HG02798 (cell line): ENCODE data around the gene FAM117B.

Experiments used
- ATAC-seq: cut with Tn5 transposase; IDR thresholded peaks from one replicate; pipeline ENCODE4 v1.9.1; 2021; ENCODE audit warnings: mild to moderate bottlenecking; ENCODE audit not compliant: unreplicated experiment, poor library complexity

FAM117B gene

DNA sequence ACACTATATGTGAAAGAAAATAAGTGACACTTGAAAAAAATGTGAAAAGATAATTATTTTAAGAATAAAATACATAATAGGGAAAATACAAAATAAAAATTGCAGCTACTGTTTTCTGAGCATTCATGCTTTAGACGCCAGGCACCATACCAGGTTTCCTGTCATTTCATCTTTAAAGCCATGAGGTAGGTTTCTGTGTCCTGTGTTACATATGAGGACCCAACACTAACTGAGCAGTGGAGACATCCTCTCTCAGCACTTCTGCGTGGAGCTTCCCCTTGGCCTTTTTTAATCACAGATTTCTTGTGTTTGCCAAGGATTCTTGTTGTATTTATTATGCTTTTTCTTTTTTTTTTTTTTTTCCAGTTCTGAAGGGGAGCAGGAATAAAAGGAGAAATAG is 117.3 kb downstream of the FAM117B start:
- no peak for ATAC-seq

DNA sequence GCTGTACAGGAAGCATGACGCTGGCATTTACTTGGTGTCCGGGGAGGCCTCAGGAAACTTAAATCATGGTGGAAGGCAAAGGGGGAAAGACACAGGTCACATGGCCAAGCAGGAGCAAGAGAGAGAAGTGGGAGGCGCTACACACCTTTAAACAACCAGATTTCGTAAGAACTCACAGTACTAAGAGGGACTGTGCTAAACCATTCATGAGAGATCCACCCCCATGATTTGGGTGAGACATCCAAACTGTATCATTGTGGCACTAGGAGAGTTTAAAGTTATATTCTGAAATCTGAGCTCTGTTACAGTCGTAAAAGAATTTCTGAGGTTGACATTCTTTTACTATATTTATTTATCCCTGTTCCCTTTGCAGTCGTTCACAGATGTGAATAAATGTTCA is 120.2 kb downstream of the FAM117B start:
- ATAC-seq: no peak

DNA sequence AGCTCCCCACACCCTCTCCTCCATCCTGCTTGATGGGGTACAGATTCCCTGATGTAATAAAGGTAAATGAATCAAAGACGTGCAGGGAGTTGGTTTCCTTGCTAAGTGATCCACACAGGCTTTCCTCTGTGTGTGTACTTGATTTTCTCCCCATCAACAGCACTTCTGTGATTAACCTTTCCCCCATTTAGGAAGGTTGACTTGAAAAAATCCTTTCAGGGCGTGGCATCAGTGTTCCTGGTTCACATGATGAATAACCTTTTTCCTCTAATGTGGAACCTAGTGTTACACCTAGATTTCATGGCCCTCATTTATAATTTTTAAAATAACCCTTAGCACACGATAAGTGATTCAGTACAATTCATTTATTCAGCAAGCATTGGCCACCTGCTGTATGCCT is 121.8 kb downstream of the FAM117B start:
- no peak for ATAC-seq

DNA sequence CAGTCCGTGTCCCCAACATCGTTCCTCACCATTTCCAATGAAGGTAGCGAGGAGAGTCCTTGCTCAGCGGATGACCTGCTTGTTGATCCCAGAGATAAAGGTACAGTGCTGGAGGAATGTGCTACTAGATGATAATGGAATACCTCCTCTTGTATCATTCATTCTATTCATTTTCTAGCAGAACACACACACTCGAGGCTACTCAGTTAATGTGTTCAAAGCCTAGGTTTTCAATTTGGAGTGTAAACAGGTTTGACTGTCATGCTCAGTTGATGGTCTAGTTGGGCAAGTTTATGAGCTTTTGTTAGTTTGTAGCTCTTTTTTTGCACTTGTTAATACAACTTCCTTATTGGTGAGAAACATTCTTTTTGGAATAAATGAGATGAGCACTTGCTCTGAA is 122.6 kb downstream of the FAM117B start:
- ATAC-seq: no peak

DNA sequence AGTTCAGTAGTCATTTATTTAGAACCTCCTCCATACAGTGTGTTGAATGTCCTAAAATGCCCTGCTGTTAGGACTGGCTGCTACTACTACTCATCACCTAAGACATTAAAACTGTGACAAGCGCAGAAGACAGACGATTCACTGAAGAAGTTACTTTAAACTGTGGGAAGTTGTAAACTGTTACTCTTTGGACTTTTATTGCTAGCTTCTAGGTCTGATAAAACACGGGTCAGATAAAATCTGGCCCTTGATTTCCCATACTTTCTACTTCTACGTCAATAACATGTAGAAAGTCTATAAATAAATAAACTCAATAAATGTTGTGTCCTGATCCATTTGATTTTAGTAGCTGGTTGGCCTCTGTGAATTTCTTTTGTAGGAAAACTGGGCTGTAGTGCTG is 123.4 kb downstream of the FAM117B start:
- ATAC-seq: no peak

DNA sequence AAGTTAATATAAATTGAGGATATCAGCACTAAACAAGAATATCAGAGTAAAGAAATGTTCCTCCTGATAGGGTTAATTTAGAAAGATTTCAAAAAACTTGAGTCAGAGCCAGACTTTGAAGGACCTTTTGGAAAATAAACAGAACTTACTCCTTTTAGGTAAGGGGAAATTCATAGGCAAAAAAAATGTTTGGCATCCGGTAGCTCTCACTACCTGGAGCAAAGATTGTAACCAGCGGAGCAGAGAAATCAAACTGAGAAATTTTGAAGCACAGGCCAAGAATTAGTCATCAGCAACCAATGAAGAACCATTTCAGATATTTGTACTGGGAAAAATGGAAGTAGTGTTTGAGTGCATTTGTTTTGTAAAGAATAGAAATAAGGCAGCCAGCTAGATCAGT is 123.8 kb downstream of the FAM117B start:
- no peak for ATAC-seq

DNA sequence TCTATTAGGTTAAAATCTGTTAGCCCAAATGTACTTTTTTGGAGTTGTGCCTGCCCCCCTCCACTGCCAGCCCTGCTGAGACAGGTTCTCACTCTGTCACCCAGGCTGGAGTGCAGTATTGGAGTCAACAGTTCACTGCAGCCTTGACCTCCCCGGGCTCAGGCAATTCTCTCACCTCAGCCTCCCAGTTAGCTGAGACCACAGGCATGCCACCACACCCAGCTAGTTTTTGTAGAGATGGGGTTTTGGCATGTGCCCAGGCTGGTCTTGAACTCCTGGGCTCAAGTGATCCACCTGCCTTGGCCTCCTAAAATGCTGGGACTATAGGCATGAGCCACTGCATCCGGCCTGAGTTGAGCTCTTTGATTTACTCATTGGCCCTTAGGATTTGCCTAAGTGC is 126.1 kb downstream of the FAM117B start:
- no peak for ATAC-seq

DNA sequence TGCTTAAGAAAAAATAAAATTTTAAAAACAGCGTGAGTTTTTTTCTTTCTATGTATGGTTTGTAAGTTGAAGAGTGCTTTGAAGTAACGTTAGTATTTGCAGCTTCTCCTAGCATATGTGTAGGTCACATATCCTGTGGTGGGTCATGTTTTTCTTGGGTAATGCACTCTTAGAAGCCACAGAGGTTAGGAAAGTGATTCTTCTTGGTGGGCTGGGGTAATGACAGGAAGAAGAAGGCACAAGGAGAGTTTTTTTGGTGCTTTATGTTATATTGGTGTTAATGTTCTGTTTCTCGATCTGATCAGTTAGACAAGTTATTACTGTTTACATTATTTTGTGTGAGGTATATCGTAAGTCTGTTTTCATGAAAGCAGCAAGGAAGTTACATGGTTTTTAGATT is 127.8 kb downstream of the FAM117B start:
- ATAC-seq: no peak

DNA sequence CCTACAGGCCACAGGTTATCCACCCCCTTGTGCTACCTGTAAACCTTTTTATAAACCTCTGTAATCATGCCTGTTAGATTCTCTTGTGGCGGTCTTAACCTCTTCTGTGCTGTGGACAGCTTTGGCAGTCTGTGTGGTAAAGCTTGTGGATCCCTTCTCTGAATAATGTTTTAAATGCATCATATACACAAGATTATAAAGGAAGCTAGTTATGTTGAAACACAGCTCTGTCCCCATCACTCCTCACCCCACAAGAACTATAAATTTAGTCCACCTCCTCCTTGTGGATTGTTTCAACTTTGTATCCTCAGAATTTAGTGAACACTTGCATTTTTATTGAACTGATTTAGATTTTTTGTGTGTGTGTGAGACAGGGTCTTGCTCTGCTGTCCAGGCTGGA is 129.1 kb downstream of the FAM117B start:
- no peak for ATAC-seq

DNA sequence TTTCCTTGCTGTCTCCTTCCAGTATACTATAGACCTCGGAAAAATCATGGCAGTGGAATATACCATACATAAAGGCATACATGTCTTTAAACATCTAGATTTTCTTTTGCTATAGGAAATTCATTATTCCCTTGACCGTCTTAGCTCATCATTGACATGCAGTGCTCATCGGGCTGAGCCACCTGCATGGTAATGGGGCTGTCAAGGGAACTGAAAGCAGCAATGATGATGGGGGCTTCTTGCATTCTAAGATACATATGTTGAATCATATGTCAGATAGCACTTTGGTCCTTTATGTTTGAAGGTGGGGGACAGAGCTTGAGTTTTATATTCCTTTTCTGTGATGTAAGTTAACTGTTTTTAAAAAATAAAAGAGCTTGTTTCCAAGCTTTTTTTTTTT is 130.2 kb downstream of the FAM117B start:
- ATAC-seq: no peak

DNA sequence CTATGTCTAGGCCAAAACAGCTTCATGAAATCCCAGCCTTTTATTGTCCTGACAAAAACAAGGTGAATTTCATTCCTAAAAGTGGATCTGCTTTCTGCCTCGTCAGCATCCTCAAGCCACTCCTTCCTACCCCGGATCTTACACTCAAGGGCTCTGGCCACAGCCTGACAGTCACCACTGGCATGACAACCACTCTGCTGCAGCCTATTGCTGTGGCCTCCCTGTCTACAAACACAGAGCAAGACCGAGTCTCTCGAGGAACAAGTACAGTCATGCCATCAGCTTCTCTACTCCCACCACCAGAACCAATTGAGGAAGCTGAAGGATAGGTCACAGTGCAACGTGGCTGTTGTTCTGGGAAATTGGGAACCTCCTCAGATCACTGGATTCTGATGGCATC is 130.7 kb downstream of the FAM117B start:
- no peak for ATAC-seq

DNA sequence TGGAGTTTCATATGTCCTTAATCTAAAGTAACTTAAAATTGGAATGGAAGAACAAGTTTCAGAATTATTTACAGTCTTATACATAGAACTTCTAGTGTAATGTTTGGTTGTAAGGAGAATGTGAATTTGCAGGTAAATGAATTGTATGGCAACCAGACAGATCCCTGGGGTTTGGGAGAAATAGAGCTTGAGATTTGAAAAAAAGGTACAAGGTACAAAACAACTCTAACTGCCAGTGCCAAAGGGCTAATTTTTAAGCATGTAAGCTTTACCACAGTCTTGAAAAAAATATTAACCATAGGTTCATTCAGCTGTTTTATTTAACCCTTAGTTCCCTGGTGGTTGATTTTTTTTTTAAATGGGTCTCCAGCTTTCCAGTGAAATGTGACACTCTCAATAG is 133.5 kb downstream of the FAM117B start:
- no peak for ATAC-seq

DNA sequence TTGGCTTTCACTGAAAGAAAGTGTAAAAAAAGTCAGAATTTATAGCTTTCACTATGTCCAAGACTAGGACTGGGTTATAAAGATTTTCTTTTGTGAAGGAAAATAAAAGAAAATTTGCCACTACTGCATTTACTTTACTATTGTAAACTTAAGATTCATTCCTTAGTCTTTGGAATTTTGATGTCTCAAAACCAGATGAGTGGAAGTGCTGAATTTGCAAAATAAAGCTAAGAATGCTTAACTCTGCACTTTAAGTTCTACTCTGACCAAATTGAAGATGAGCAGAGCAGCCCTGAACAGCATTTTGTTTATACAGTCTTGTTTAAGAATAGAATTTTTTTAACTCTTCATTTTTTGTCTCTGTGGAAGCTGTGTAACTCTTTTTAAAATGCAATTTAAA is 134.4 kb downstream of the FAM117B start:
- ATAC-seq: no peak

DNA sequence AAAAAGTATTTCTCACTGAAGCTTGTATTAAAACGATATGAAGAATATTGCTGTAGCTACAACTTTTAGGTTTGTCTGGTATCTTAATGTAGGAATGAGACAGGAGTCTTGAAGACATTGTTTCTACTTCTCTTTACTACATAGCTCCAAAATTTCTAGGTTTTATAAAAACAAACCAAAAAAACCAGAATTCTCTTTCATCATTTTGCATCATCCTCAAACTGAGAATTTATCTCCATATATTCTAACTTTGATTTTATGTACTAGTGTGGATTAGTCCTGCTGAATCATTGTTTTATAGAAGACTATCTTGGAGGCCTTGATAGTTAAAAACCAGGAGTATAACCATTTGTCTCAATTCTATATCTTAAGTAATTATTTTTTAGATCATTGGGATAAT is 136.6 kb downstream of the FAM117B start:
- ATAC-seq: no peak

DNA sequence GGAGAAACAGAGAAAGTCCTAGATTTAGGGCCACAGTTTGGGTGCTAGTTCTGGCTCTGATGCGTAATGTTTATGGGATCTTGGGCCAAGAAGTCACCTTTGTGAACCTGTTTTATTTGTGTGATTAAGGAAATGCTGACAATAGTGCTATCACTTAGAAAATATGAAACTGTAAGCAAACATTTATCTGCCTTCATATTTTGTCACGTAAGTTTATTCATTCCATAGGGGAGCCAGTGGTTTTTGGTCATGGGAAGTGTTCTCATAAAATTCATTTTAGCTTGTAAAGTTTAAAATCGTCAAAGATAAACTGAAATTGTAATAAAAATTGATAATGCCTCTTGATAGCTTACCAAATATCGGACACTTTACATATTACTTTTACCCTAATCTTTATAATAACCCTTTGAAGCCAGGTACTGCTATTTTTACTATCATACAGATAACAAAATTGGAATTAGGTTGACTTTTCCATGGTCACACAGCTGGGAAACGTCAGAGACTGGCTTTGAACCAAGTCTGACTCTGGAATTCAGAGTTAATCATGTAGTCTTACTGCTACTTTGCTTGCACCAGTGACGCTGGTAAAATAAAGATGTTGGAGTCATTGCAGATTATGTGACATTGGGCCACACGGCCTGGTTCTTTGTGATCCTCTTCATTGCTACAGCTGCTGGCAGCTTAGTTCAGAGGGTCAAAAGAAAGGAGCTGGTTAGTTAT is 137.1 kb downstream of the FAM117B start:
- no peak for ATAC-seq

DNA sequence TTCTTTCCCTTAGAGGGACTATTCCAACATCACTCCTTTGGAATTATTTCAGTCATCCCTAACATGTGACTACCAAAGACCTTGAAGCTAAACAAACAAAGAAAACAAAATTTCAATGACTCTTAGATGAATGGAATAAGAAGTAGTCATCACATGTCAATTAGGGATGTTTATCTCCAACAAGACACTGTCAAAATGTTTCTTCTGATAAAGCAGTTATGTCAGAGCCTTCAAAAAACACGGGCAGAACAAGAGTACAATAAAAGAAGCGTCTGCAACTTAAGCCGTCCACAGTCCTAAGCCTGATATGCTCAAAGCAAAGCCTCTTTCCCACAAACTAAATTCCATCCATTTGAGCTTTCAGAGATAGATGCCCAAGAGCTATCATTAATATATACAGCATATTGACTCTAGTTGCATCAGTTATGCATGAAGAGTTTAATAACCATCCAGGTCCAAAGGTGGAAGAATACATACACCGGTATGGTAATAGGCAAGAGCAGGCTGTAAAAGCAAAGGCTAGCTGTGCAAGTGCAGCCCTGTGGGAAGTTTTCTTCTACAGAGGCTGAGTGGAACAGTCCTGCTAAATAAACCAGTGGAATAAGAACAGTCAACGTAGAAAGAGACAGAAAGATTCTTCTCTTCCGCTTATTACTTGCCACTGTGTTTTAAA is 138.7 kb downstream of the FAM117B start:
- ATAC-seq: no peak

DNA sequence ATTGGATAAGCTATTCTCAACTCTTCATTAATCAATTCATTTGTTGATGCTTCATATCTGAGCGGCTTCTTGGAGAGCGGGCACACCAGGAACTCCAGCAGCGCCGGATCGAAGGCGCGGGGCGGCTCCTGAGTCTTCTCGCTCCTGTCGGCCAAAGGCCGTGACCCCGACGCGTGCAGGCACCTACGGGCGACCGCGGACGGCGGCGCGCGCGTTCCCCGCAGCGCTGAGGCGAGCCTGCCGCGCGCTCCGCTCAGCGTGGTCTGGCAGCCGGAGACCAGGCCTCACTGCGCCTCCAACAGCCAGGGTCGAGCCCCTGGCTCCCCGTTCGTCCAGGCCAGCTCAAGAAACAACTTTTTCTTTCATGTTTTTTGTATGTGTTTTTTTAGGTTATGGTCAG is 139.3 kb downstream of the FAM117B start:
- no peak for ATAC-seq

DNA sequence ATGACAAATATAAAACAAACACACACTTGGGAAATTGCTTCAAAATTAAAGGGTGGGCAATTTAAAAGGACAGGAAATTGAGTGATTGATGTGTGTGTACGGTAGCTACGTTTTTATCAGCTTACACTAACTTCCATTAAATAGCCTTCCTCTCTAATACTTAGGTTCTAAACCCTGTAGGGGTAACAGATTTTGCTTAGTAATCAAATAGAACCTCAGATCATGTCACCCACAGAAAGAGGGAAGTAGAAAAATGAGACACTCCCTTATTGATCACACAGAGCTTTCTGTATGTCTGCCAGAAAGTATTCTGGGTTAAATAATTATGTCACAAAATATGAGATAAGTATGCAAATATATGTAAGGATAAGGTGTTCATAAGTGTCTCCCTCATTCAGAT is 143.4 kb downstream of the FAM117B start:
- ATAC-seq: no peak

DNA sequence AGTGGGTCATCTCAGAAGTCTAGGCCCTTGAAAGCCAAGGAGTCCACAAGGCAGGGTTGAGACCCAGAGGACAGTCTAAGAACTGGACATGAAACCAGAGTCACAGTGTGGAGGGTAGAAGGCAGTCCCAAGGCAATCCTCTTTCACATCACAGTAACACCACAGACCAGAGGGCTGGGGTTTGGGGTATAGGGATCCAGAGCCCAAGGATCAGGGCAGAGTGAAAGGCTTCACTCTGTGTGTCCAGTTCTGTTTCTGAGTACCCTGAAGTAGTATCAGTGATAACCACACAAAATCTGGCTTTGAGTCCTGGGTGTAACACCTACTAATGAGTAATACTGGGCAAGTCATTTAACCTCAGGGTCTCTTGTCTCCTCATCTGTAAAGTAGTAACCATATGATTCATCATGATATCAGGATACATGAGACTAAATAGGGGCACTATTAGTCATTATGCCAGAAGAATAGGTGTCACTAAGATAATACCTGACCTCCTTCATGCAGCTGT is 145.8 kb downstream of the FAM117B start:
- peak; percentile 93 for ATAC-seq

DNA sequence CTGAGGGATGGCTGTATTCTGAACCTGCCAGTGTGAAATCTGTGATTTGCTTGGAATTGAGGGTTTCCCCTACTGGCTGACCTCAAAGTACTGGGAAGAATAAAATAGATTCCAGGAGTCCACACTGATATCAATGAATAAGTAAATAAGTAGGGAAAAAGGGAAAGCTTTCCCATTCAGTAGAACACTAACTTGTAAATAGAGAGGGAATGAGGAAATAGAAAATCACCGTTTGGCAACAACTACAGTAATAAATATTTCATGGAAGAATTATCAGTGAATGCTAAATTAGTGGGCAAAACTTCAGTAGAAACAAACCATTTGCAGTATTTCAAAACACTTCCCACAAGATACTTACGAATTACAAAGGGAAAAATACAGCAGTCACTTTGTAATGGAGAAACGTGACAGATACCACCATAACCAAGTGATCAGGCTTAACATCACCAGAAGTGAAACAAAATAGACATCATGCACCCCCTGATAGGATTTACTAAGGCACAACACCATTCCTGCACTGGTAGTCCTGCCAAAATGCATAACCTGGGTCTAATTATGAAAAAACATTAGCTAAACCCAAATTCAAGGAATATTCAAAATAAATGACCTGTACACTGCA is 148.3 kb downstream of the FAM117B start:
- ATAC-seq: no peak

DNA sequence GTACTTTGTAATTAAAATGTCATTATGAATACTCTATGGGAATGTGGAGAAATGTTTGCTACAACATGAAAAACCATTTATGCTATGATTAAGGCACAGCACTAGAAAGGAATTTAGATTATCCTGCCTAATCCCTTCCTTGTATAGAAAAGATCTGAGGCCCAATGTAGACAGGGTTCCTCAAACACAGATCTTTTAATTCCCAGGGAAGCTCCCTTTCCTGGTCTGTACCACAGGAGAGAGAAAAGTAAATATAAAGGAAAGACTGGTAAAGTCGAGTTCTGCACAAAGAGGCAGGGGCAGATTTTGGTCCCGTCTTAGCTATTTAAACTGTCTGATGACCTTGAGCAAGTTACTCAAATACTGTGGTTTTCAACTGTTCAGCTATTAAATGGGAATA is 152.1 kb downstream of the FAM117B start:
- ATAC-seq: no peak

DNA sequence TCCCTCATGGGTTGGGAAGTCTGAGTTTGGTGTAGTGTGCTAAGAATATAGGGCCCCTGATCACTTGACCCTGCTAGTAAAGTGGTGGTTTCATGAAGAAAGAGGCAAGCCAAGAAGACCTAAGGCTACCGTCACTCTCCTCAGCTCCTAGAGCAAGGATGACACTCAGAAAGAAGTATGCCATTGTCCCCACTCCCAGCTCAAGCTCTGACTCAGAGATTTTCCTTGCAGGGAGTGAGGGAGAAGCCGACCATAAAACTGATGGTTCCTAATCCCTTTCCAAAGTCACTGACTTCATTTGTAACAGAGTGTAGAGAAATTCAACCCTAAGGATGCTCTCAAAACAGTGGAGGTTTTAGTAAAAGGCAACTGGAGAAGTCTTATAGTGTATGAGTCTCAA is 155.9 kb downstream of the FAM117B start:
- ATAC-seq: no peak
